Muscle of arm (tissue), 12 donors: Measurements from ENCODE around the gene LPCAT3. TPM values are rescaled to one million over a fixed set of nuclear protein-coding genes. Genes with fewer than 3 reads are reported as not detected.

Experiments used
- DNase-seq: peaks from one replicate; pipeline ENCODE4 v3.0.0-alpha.2; 2013
- polyA plus RNA-seq, 12 donors: library from polyadenylated mRNA; unstranded; fragments of 120-200 nt; gene quantifications; one replicate each; pipeline ENCODE4 v1.2.1, GENCODE V29; 2013; ENCODE audit not compliant: insufficient read length in 12 of 12

Gene LPCAT3
- polyA plus RNA-seq, 12 donors = 16.1 to 29.3 (median 21.3) TPM; not detected in 1

GRCh38 chr12:6938353-6939190 is 79.7 kb downstream of the LPCAT3 start:
- no peak for DNase-seq

- DNase-seq = peak; percentile 96
Measured at GRCh38 chr12:6937481-6938352, 80.6 kb downstream of the LPCAT3 start.

- no peak for DNase-seq
Measured at GRCh38 chr12:6936636-6937480, 81.4 kb downstream of the LPCAT3 start.

- no peak for DNase-seq
Measured at GRCh38 chr12:6936194-6936635, 82.1 kb downstream of the LPCAT3 start.

- no peak for DNase-seq
Measured at GRCh38 chr12:6935371-6936193, 82.7 kb downstream of the LPCAT3 start.

- DNase-seq = no peak
Measured at GRCh38 chr12:6934110-6934509, 84.2 kb downstream of the LPCAT3 start.

- DNase-seq = no peak
Measured at GRCh38 chr12:6932766-6933165, 85.5 kb downstream of the LPCAT3 start.

- no peak for DNase-seq
Measured at GRCh38 chr12:6929466-6930452, 88.5 kb downstream of the LPCAT3 start.

GRCh38 chr12:6928703-6929407 is 89.4 kb downstream of the LPCAT3 start:
- no peak for DNase-seq

GRCh38 chr12:6928022-6928702 is 90.1 kb downstream of the LPCAT3 start:
- DNase-seq = no peak

- peak; percentile 92 for DNase-seq
Measured at GRCh38 chr12:6927379-6928021, 90.8 kb downstream of the LPCAT3 start, which contains the start of gene ATN1. Gene ATN1 (plus strand): TSS chr12:6927959. CDS start chr12:6934002, 6,043 bp downstream.

Other genes with a start within 250 kb of the LPCAT3 start
- 1 to 10 TPM in 2 of 12 donors, under 1 TPM in 8, not detected in 2; 0.16 to 1.4 (median 0.60) TPM for gene LAG3, start 246.0 kb downstream of the LPCAT3 start, polyA plus RNA-seq
- gene CD4, start 228.9 kb downstream of the LPCAT3 start, polyA plus RNA-seq = 10 to 100 TPM in 3 of 12 donors, 1 to 10 TPM in 8, not detected in 1; 4.8 to 16.1 (median 6.6) TPM
- gene GPR162, start 196.7 kb downstream of the LPCAT3 start, polyA plus RNA-seq = 10 to 100 TPM in 11 of 12 donors, not detected in 1; 11.1 to 18.6 (median 16.0) TPM
- 10 to 100 TPM in 11 of 12 donors, not detected in 1; 29.9 to 56.8 (median 36.3) TPM for gene P3H3, start 190.1 kb downstream of the LPCAT3 start, polyA plus RNA-seq
- gene GNB3, start 177.6 kb downstream of the LPCAT3 start, polyA plus RNA-seq = 10 to 100 TPM in 11 of 12 donors, not detected in 1; 14.0 to 40.6 (median 24.2) TPM
- gene CDCA3, start 167.2 kb downstream of the LPCAT3 start, polyA plus RNA-seq = 10 to 100 TPM in 11 of 12 donors, not detected in 1; 11.5 to 31.8 (median 20.5) TPM
- gene USP5, start 166.3 kb downstream of the LPCAT3 start, polyA plus RNA-seq = 10 to 100 TPM in 11 of 12 donors, not detected in 1; 46.8 to 77.4 (median 59.6) TPM
- gene TPI1, start 150.9 kb downstream of the LPCAT3 start, polyA plus RNA-seq = 1,000 to 10,000 TPM in 4 of 12 donors, 100 to 1,000 TPM in 7, not detected in 1; 520 to 1,204 (median 950) TPM
- gene SPSB2, start 145.2 kb downstream of the LPCAT3 start, polyA plus RNA-seq = 1 to 10 TPM in 11 of 12 donors, not detected in 1; 3.0 to 9.9 (median 4.6) TPM
- gene LRRC23, start 113.7 kb downstream of the LPCAT3 start, polyA plus RNA-seq = 10 to 100 TPM in 9 of 12 donors, 1 to 10 TPM in 2, not detected in 1; 9.2 to 13.7 (median 11.4) TPM
- 10 to 100 TPM in 3 of 12 donors, 1 to 10 TPM in 8, not detected in 1; 5.1 to 21.8 (median 8.2) TPM for gene ENO2, start 103.9 kb downstream of the LPCAT3 start, polyA plus RNA-seq
- gene ATN1, start 90.5 kb downstream of the LPCAT3 start, polyA plus RNA-seq = 100 to 1,000 TPM in 2 of 12 donors, 10 to 100 TPM in 9, not detected in 1; 54.6 to 137 (median 60.9) TPM
- gene RNU7-1, start 74.7 kb downstream of the LPCAT3 start, polyA plus RNA-seq = 10 to 100 TPM in 1 of 12 donors, 1 to 10 TPM in 1, not detected in 10; 9.0 to 12.4 TPM
- gene C12orf57, start 74.5 kb downstream of the LPCAT3 start, polyA plus RNA-seq = 100 to 1,000 TPM in 11 of 12 donors, not detected in 1; 107 to 185 (median 136) TPM
- 10 to 100 TPM in 2 of 12 donors, 1 to 10 TPM in 9, not detected in 1; 3.4 to 41.4 (median 4.0) TPM for gene PTPN6, start 67.1 kb downstream of the LPCAT3 start, polyA plus RNA-seq
- gene PHB2, start 47.8 kb downstream of the LPCAT3 start, polyA plus RNA-seq = 100 to 1,000 TPM in 11 of 12 donors, not detected in 1; 224 to 298 (median 265) TPM
- 10 to 100 TPM in 11 of 12 donors, not detected in 1; 10.8 to 37.1 (median 29.6) TPM for gene EMG1, start 47.6 kb downstream of the LPCAT3 start, polyA plus RNA-seq
- gene C1S, start 42.2 kb upstream of the LPCAT3 start, polyA plus RNA-seq = 100 to 1,000 TPM in 3 of 12 donors, 10 to 100 TPM in 8, not detected in 1; 57.3 to 132 (median 66.8) TPM
- 100 to 1,000 TPM in 4 of 12 donors, 10 to 100 TPM in 7, not detected in 1; 71.8 to 139 (median 79.7) TPM for gene C1R, start 74.0 kb upstream of the LPCAT3 start, polyA plus RNA-seq
- gene C1RL, start 90.7 kb upstream of the LPCAT3 start, polyA plus RNA-seq = 10 to 100 TPM in 9 of 12 donors, 1 to 10 TPM in 2, not detected in 1; 8.6 to 38.7 (median 12.8) TPM
- 10 to 100 TPM in 1 of 12 donors, 1 to 10 TPM in 9, not detected in 2; 2.1 to 18.2 (median 3.5) TPM for gene RBP5, start 110.4 kb upstream of the LPCAT3 start, polyA plus RNA-seq
- 10 to 100 TPM in 11 of 12 donors, not detected in 1; 13.4 to 35.4 (median 18.5) TPM for gene CLSTN3, start 111.9 kb upstream of the LPCAT3 start, polyA plus RNA-seq
- 10 to 100 TPM in 11 of 12 donors, not detected in 1; 25.9 to 43.0 (median 35.8) TPM for gene PEX5, start 171.2 kb upstream of the LPCAT3 start, polyA plus RNA-seq